ENCODE data around the gene OMP.

OMP gene

GRCh38 chr11:77129842-77130756 lies 27.5 kb downstream of the OMP start:
- Histone ChIP-seq H3K4me1 (peaks cover 69% of the 10 kb centered on the region), H3K27ac (peak overlapping the region; percentile 61), H3K9ac (no peak overlapping the region), H3K4me2 (peak overlapping the region; percentile 59), H3K9me3 (0 out of 2 replicates have a peak, but pooled peaks cover 4% of the 10 kb centered on the region), H4K20me1 (no peaks in the 10 kb centered on the region), H3K4me3 (no peak overlapping the region), H3K27me3 (no peaks in the 10 kb centered on the region), H3K36me3 (no peaks in the 10 kb centered on the region)
- TF ChIP-seq Cebpa-rat (IDR thresholded peaks at IDR 0.05) = no peak

- H3K27me3 ChIP-seq = no peaks in the 10 kb centered on the region
- H3K4me2 ChIP-seq = peak overlapping the region; percentile 59
- H3K4me3 ChIP-seq = no peak overlapping the region
- peaks cover 67% of the 10 kb centered on the region for H3K4me1 ChIP-seq
- H3K9ac ChIP-seq = no peak overlapping the region
- no peak for TF ChIP-seq Cebpa-rat (IDR thresholded peaks at IDR 0.05)
- H4K20me1 ChIP-seq = no peaks in the 10 kb centered on the region
- H3K9me3 ChIP-seq = 0 out of 2 replicates have a peak, but pooled peaks cover 4% of the 10 kb centered on the region
- H3K27ac ChIP-seq = peak overlapping the region; percentile 61
- H3K36me3 ChIP-seq = no peaks in the 10 kb centered on the region
These were observed 28.3 kb downstream of the OMP start for GRCh38 chr11:77130763-77131513.

- Histone ChIP-seq H3K4me1 (peaks cover 67% of the 10 kb centered on the region), H3K9me3 (0 out of 2 replicates have a peak, but pooled peaks cover 4% of the 10 kb centered on the region), H3K9ac (no peak overlapping the region), H3K27ac (peak overlapping the region; percentile 61; the same call in 1 of the 2 replicates), H3K4me2 (peak overlapping the region; percentile 59), H3K4me3 (no peak overlapping the region), H3K27me3 (no peaks in the 10 kb centered on the region), H4K20me1 (no peaks in the 10 kb centered on the region), H3K36me3 (no peaks in the 10 kb centered on the region)
- TF ChIP-seq Cebpa-rat (IDR thresholded peaks at IDR 0.05) = no peak
These were observed 28.9 kb downstream of the OMP start for GRCh38 chr11:77131560-77131959.

- Histone ChIP-seq H3K9me3 (0 out of 2 replicates have a peak, but pooled peaks cover 4% of the 10 kb centered on the region), H4K20me1 (no peaks in the 10 kb centered on the region), H3K4me3 (no peak overlapping the region), H3K9ac (no peak overlapping the region), H3K27ac (no peak overlapping the region), H3K4me1 (peaks cover 70% of the 10 kb centered on the region), H3K27me3 (no peaks in the 10 kb centered on the region), H3K4me2 (no peak overlapping the region), H3K36me3 (no peaks in the 10 kb centered on the region)
- TF ChIP-seq Cebpa-rat (IDR thresholded peaks at IDR 0.05) = no peak
These were observed 32.4 kb downstream of the OMP start for GRCh38 chr11:77135069-77135468.

GRCh38 chr11:77136074-77136473 lies 33.4 kb downstream of the OMP start:
- no peak for TF ChIP-seq Cebpa-rat (IDR thresholded peaks at IDR 0.05)
- Histone ChIP-seq H3K4me1 (peaks cover 70% of the 10 kb centered on the region), H3K4me3 (no peak overlapping the region), H3K9ac (no peak overlapping the region), H3K36me3 (no peaks in the 10 kb centered on the region), H3K4me2 (peak overlapping the region; percentile 96), H3K27ac (no peak overlapping the region; the same call in 1 of the 2 replicates), H3K27me3 (no peaks in the 10 kb centered on the region), H3K9me3 (0 out of 2 replicates have a peak, but pooled peaks cover 4% of the 10 kb centered on the region), H4K20me1 (no peaks in the 10 kb centered on the region)

GRCh38 chr11:77136784-77137420 lies 34.3 kb downstream of the OMP start:
- H3K4me1 ChIP-seq = peaks cover 70% of the 10 kb centered on the region
- H3K27me3 ChIP-seq = no peaks in the 10 kb centered on the region
- H3K4me3 ChIP-seq = no peak overlapping the region
- no peak for TF ChIP-seq Cebpa-rat (IDR thresholded peaks at IDR 0.05)
- no peaks in the 10 kb centered on the region for H3K36me3 ChIP-seq
- H3K4me2 ChIP-seq = peak overlapping the region; percentile 96
- H3K9ac ChIP-seq = no peak overlapping the region
- no peaks in the 10 kb centered on the region for H4K20me1 ChIP-seq
- H3K9me3 ChIP-seq = 0 out of 2 replicates have a peak, but pooled peaks cover 4% of the 10 kb centered on the region
- no peak overlapping the region; the same call in 1 of the 2 replicates for H3K27ac ChIP-seq

GRCh38 chr11:77137421-77137820 lies 34.8 kb downstream of the OMP start:
- 0 out of 2 replicates have a peak, but pooled peaks cover 4% of the 10 kb centered on the region for H3K9me3 ChIP-seq
- no peaks in the 10 kb centered on the region for H3K36me3 ChIP-seq
- no peaks in the 10 kb centered on the region for H4K20me1 ChIP-seq
- H3K27ac ChIP-seq = peak overlapping the region; percentile 73; the same call in 1 of the 2 replicates
- H3K4me1 ChIP-seq = peaks cover 72% of the 10 kb centered on the region
- H3K9ac ChIP-seq = peak overlapping the region; percentile 57
- peak overlapping the region; percentile 96 for H3K4me2 ChIP-seq
- no peaks in the 10 kb centered on the region for H3K27me3 ChIP-seq
- H3K4me3 ChIP-seq = peak overlapping the region; percentile 64
- TF ChIP-seq Cebpa-rat (IDR thresholded peaks at IDR 0.05) = no peak

- Histone ChIP-seq H3K9me3 (0 out of 2 replicates have a peak, but pooled peaks cover under 1% of the 10 kb centered on the region), H3K4me1 (peaks cover 79% of the 10 kb centered on the region), H4K20me1 (no peaks in the 10 kb centered on the region), H3K4me3 (peak overlapping the region; percentile 64), H3K9ac (peak overlapping the region; percentile 57), H3K36me3 (no peaks in the 10 kb centered on the region), H3K27ac (peak overlapping the region; percentile 73), H3K4me2 (peak overlapping the region; percentile 96), H3K27me3 (no peaks in the 10 kb centered on the region)
- TF ChIP-seq Cebpa-rat (IDR thresholded peaks at IDR 0.05) = no peak
These were observed 35.5 kb downstream of the OMP start for GRCh38 chr11:77138106-77138649.

- peak overlapping the region; percentile 64; the same call in 1 of the 2 replicates for H3K4me3 ChIP-seq
- H3K4me1 ChIP-seq = peaks cover 87% of the 10 kb centered on the region
- H3K9me3 ChIP-seq = no peaks in the 10 kb centered on the region
- no peak for TF ChIP-seq Cebpa-rat (IDR thresholded peaks at IDR 0.05)
- H3K36me3 ChIP-seq = no peaks in the 10 kb centered on the region
- H3K27ac ChIP-seq = no peak overlapping the region
- H4K20me1 ChIP-seq = no peaks in the 10 kb centered on the region
- H3K4me2 ChIP-seq = peak overlapping the region; percentile 96
- no peaks in the 10 kb centered on the region for H3K27me3 ChIP-seq
- H3K9ac ChIP-seq = no peak overlapping the region
These were observed 36.6 kb downstream of the OMP start for GRCh38 chr11:77139201-77139600.
